GM04503 (cell line): Measurements from ENCODE around the gene VPS26A.
"Not testable (repeated sequence)": the region's sequence is repeated elsewhere in the genome, so short reads cannot be mapped to it uniquely, and the experiment has no call there.

Source experiments
- DNase-seq: peaks from one replicate; pipeline ENCODE4 v3.0.0-alpha.2; 2012; ENCODE audit warnings: low read depth

The VPS26A gene

DNA sequence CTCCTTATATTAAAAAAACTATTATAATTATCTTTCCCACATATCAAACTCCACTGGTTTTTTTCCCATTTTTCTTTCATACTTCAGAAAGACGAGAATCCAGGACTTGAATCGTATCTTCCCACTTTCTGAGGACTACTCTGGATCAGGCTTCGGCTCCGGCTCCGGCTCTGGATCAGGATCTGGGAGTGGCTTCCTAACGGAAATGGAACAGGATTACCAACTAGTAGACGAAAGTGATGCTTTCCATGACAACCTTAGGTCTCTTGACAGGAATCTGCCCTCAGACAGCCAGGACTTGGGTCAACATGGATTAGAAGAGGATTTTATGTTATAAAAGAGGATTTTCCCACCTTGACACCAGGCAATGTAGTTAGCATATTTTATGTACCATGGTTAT is 20.2 kb upstream of the VPS26A start:
- no peak for DNase-seq

DNA sequence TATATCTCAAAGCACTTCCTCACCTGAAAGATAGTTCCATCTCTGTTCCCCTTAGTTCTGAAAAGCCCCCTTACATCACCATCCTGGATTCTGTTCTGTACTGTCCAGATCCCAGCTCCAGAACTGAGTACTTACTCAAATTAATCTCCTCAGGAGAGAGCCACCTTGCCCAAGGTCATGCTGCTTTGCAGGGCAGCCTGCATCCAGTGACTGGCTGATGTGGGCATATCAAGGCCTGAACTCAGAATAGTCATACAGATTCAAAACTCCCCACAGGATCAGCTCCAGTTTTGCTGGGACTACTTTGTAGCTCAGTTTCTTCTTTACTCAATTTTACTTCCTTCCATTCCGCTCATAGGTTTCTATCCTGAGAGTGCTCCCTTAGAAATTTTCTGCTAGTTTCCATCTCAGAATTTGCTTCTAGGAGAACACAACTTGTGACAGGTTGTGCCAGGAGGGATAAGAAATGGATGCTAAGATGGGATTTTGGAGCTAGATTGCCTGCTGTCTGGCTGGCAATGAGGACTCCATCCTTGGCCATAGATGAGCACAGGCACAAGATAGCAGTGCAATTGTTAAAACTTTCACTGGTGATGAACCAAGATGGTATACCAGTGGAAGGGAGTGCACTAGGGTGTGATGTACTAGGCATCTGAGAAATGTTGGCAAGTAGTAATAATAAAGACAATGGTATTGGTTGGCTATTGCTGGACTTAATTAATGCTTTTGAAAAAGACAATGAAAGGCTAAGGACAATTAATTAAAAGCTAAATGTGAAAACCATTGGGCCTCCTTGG is 18.8 kb upstream of the VPS26A start:
- DNase-seq: no peak

- DNase-seq: no peak
Observed at GRCh38 chr10:69107176-69107490, 16.8 kb upstream of the VPS26A start.

- no peak for DNase-seq
Observed at GRCh38 chr10:69107699-69108098, 16.3 kb upstream of the VPS26A start.

- no peak for DNase-seq
Observed at GRCh38 chr10:69119896-69120295, 4.1 kb upstream of the VPS26A start.

DNA sequence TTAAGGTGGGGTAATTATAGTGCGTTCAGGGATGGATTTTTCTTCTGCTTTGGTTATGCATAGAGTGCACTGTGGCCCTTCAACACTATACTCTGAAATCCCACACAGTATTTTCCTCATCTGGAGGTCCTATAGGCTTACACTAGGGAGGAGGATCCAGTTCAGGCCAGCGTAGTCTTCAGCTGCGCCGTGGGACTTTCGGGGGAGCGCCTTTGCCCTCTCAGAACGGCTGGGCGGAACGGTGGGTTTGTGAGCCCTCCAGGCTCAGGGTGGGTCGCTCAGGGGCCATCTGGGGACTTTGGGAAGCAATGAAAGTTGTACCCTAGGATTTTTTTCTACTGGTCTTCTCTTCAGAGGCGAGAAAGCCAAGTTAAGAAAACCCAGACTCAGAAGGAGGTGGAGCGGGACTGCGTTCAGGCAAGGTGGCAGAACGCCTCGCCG is 652 bp upstream of the VPS26A start:
- DNase-seq: peak; percentile 27

- DNase-seq: peak; percentile 29
Observed at GRCh38 chr10:69124563-69125268, 738 bp downstream of the VPS26A start.

GRCh38 chr10:69125554-69125953 is 1.6 kb downstream of the VPS26A start:
- DNase-seq: no peak

DNA sequence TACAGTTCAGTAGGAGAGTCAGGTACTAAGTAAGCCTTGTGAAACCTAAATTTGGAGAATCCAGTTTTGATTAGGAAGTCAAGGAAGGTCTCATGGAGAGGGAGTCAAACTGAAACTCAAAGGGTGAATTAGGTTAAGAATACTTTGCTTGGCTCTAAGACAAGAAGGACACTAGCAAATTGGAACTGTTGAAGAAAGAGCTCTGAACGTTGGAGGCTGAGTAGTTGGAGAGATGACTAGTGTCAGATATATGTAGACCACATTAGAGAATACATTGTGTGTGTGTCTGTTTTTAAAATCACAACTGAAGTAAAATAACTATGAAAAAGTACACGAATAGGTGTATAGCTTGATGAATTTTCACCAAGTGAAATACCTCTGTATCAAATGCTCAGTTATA is 6.3 kb downstream of the VPS26A start:
- no peak for DNase-seq

DNA sequence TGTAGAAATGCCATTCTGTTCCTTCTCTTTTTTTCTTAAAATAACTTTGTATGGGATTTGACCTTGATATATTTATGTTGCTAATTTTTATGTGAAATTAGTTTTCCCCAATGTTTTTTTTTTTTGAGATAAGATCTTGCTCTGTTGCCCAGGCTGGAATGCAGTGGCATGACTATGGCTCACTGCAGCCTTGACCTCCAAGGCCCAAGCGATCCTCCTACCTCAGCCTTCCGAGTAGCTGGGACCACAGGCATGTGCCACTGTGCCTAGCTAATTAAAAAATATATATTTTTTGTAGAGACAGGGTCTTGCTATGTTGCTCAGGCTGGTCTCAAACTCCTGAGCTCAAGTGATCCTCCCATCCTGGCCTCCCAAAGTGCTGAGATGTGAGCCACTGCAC is 16.0 kb downstream of the VPS26A start:
- DNase-seq: no peak

DNA sequence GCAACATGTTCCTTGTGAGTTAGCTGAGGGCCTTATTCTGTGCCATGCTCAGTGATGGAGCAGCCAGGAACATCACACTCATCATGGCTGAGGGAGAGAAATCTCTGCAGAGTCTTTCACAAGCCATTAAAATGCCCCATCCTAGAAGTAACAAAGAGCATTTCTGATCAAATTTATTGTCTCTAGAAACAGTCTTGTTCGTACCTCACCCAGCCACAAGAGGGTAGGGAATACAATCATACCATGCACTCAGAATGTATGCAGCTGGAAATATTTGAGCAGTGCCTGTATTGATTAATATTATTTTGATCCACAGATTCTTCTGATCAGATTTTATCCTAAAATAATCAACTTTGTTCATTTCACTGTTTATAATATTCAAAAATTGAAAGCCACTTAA is 17.3 kb downstream of the VPS26A start:
- DNase-seq: no peak

DNA sequence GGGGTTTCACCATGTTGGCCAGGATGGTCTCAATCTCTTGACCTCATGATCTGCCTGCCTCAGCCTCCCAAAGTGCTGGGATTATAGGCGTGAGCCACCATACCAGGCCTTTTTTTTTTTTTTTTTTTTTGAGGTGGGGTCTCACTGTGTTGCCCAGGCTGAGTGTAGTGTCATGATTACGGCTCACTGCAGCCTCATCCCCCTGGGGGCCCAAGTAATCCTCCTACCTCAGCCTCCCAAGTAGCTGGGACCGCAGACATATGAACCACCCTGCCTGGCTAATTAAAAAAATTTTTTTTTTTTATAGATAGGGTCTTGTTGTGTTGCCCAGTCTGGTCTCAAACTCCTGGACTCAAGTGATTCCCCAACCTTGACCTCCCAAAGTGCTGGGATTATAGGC is 18.1 kb downstream of the VPS26A start:
- DNase-seq: not testable (repeated sequence)

- no peak for DNase-seq
Observed at GRCh38 chr10:69142983-69143382, 19.0 kb downstream of the VPS26A start.

- no peak for DNase-seq
Observed at GRCh38 chr10:69145329-69145728, 21.4 kb downstream of the VPS26A start.

DNA sequence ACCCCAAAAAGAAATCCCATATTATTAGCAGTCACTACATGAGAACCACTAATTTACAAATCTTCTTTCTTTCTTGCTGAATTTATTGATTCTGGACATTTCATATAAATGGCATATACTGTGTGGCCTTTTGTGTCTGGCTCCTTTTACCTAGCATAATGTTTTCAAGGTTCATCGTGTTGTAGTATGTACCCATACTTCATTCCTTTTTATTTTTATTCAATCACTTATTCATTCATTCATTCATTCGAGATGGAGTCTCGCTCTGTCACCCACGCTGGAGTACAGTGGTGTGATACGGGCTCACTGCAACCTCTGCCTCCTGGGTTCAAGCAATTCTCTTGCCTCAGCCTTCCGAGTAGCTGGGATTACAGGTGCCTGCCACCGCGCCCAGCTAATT is 21.9 kb downstream of the VPS26A start:
- no peak for DNase-seq

- DNase-seq: no peak
Observed at GRCh38 chr10:69146759-69147158, 22.8 kb downstream of the VPS26A start.

GRCh38 chr10:69151984-69152383 is 28.0 kb downstream of the VPS26A start:
- no peak for DNase-seq

GRCh38 chr10:69153227-69153626 is 29.2 kb downstream of the VPS26A start:
- no peak for DNase-seq

- peak; percentile 55 for DNase-seq
Observed at GRCh38 chr10:69160809-69161241, 36.8 kb downstream of the VPS26A start.

- DNase-seq: no peak
Observed at GRCh38 chr10:69168493-69168892, 44.5 kb downstream of the VPS26A start.

- peak; percentile 42 for DNase-seq
Observed at GRCh38 chr10:69172241-69172982, 48.4 kb downstream of the VPS26A start.

GRCh38 chr10:69175326-69175725 is 51.3 kb downstream of the VPS26A start:
- not testable (repeated sequence) for DNase-seq

DNA sequence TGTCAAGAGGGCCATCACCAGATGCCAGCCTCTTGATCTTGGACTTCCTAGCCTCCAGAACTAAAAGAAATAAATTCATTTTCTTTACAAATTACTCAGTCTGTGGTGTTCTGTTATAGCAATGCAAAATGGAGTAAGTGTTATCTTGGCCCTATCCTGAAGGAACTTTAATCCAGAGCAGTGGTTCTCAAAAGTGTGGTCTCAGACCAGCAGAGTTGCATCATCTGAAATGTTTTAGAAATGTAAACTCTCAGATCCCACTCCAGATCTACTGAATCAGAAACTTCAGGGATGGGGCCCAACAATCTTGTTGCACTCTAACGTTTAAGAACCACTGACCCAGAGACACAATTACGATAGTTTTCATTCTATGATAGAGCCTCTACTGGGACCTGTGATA is 52.8 kb downstream of the VPS26A start:
- no peak for DNase-seq
